Left lung (tissue), 10 donors: Measurements from ENCODE around the gene RPGRIP1L. TPM values are rescaled to one million over a fixed set of nuclear protein-coding genes. Genes with fewer than 3 reads are reported as not detected.

Experiments
- ATAC-seq: fragments of 200-7000 bp; cut with Tn5 transposase; one replicate; pipeline ENCODE4 v1.9.1; 2020; ENCODE audit warnings: moderate library complexity
- DNase-seq, 4 donors: peaks; one replicate each; pipeline ENCODE4 v3.0.0-alpha.2; 2013 to 2020
- H3K27ac ChIP-seq, 2 donors: fragments of 200-600 bp; sonication (generic) in 1 of 2; one replicate each; pipeline versions ENCODE4 v1.5.0 to v1.8.0; 2020 to 2021
- H3K27me3 ChIP-seq, 2 donors: fragments of 200-600 bp; sonication (generic) in 1 of 2; one replicate each; pipeline versions ENCODE4 v1.5.0 to v1.8.0; 2020 to 2021
- H3K36me3 ChIP-seq, 2 donors: fragments of 200-600 bp; sonication (generic) in 1 of 2; one replicate each; pipeline versions ENCODE4 v1.5.0 to v1.8.0; 2020 to 2021
- H3K4me1 ChIP-seq, 2 donors: fragments of 200-600 bp; one replicate each; pipeline ENCODE4 v1.8.0; 2021
- H3K4me3 ChIP-seq, 2 donors: fragments of 200-600 bp; sonication (generic) in 1 of 2; one replicate each; pipeline versions ENCODE4 v1.5.0 to v1.8.0; 2020 to 2021; ENCODE audit warnings: mild to moderate bottlenecking in 1 of 2
- H3K9me3 ChIP-seq, 2 donors: fragments of 200-600 bp; sonication (generic) in 1 of 2; one replicate each; pipeline versions ENCODE4 v1.5.0 to v1.8.0; 2020 to 2021
- CTCF ChIP-seq, 2 donors: fragments of 200-600 bp; sonication (generic) in 1 of 2; IDR thresholded peaks; one replicate each; pipeline versions ENCODE4 v1.5.0 to v1.8.0; 2021; ENCODE audit warnings: antibody characterized with exemption in 2 of 2
- intact Hi-C, 2 donors: fragments of 100-400 bp; cut with DNase I; formaldehyde crosslinking; loops; one replicate each; pipeline versions ENCODE4 v1.11.2 to v1.14.2; 2022
- polyA plus RNA-seq, 6 donors: library from polyadenylated mRNA; unstranded; fragments of 120-200 nt; gene quantifications; one replicate each; pipeline ENCODE4 v1.2.1, GENCODE V29; 2013; ENCODE audit not compliant: insufficient read length in 6 of 6
- total RNA-seq, 2 donors: library from RNA; stranded (reverse); fragmentation: NEBNext Ultra II Directional; extraction: Animal tissue kit (Norgen Biotek cat#: 25700); gene quantifications; one replicate each; pipeline ENCODE4 v1.2.1, GENCODE V29; 2021
- donor health status: DM: no; HTN: yes; CAD: no.
- donor health status: DM: no; HTN: no; CAD: no.

The RPGRIP1L gene
- total and polyA plus RNA-seq, 8 donors = 8.0 to 18.2 (median 16.3) TPM

GRCh38 chr16:53605356-53605755 is 98.3 kb downstream of the RPGRIP1L start:
- no peak overlapping the region for H3K27ac ChIP-seq
- H3K4me3 ChIP-seq = no peak overlapping the region
- H3K9me3 ChIP-seq = no peaks in the 10 kb centered on the region
- no peak for ATAC-seq
- intact Hi-C loops = no loop called here
- H3K4me1 ChIP-seq = no peaks in the 10 kb centered on the region
- H3K36me3 ChIP-seq = no peaks in the 10 kb centered on the region
- H3K27me3 ChIP-seq = no peaks in the 10 kb centered on the region
- no peak for DNase-seq
- no peak for TF ChIP-seq CTCF (IDR thresholded peaks at IDR 0.05)

- ATAC-seq (no peak), DNase-seq (no peak)
- H3K9me3 ChIP-seq = no peaks in the 10 kb centered on the region
- intact Hi-C loops = no loop called here
- no peak overlapping the region for H3K27ac ChIP-seq
- H3K4me1 ChIP-seq = no peaks in the 10 kb centered on the region
- H3K4me3 ChIP-seq = no peak overlapping the region
- TF ChIP-seq CTCF (IDR thresholded peaks at IDR 0.05) = no peak
- no peaks in the 10 kb centered on the region for H3K27me3 ChIP-seq
- no peaks in the 10 kb centered on the region for H3K36me3 ChIP-seq
Measured at GRCh38 chr16:53601961-53602360, 101.7 kb downstream of the RPGRIP1L start.

DNA sequence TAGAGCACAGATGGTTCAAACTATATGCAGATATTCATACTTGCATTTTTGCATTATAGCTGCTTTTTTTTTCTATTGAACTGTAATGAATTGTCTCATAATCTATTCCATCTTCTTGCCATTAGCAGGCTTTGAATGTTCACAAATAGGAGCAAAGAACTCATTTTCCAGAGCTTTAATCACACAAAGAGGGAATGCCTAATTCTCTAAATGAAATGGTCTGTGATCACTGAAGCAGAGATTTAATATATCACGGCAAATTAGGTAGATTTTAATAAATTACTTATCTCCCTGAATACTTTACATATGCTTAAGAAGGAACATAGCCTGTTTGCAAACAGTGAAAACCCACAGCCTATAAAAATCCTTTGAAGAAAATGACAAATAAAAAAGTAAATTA is 103.0 kb downstream of the RPGRIP1L start:
- Histone ChIP-seq H3K4me3 (no peak overlapping the region), H3K36me3 (no peaks in the 10 kb centered on the region), H3K27me3 (no peaks in the 10 kb centered on the region), H3K9me3 (peaks cover 0 to 3% of the 10 kb centered on the region in 2 donors), H3K27ac (no peak overlapping the region), H3K4me1 (no peaks in the 10 kb centered on the region)
- ATAC-seq (no peak), DNase-seq (no peak)
- TF ChIP-seq CTCF (IDR thresholded peaks at IDR 0.05) = no peak
- intact Hi-C loops = no loop called here

- no peak for ATAC-seq
- intact Hi-C loops = no loop called here
- TF ChIP-seq CTCF (IDR thresholded peaks at IDR 0.05) = no peak
- H3K27ac ChIP-seq = no peak overlapping the region
- H3K9me3 ChIP-seq = peaks cover 0 to 6% of the 10 kb centered on the region in 2 donors
- H3K4me3 ChIP-seq = no peak overlapping the region
- no peaks in the 10 kb centered on the region for H3K27me3 ChIP-seq
- no peaks in the 10 kb centered on the region for H3K4me1 ChIP-seq
- DNase-seq = no peak
- H3K36me3 ChIP-seq = no peaks in the 10 kb centered on the region
Measured at GRCh38 chr16:53600126-53600525, 103.5 kb downstream of the RPGRIP1L start.

- H3K27me3 ChIP-seq = no peaks in the 10 kb centered on the region
- intact Hi-C loops = no loop called here
- H3K9me3 ChIP-seq = peaks cover 0 to 6% of the 10 kb centered on the region in 2 donors
- no peaks in the 10 kb centered on the region for H3K4me1 ChIP-seq
- H3K36me3 ChIP-seq = no peaks in the 10 kb centered on the region
- peak; percentile 44 for ATAC-seq
- no peak for TF ChIP-seq CTCF (IDR thresholded peaks at IDR 0.05)
- H3K27ac ChIP-seq = no peak overlapping the region
- H3K4me3 ChIP-seq = no peak overlapping the region
- no peak for DNase-seq
Measured at GRCh38 chr16:53599548-53599947, 104.1 kb downstream of the RPGRIP1L start.
